Right lobe of liver (tissue), 6 donors: Measurements from ENCODE around the gene KIF5C. TPM values are rescaled to one million over a fixed set of nuclear protein-coding genes. Genes with fewer than 3 reads are reported as not detected.

Experiments used
- ATAC-seq, 4 donors: fragments of 200-7000 bp; cut with Tn5 transposase; one replicate each; pipeline ENCODE4 v1.9.1; 2020; ENCODE audit warnings: mild to moderate bottlenecking in 4 of 4, moderate library complexity in 4 of 4
- DNase-seq, 3 donors: peaks; one replicate each; pipeline ENCODE4 v3.0.0-alpha.2; 2020
- H3K27ac ChIP-seq, 3 donors: fragments of 200-600 bp; one replicate each; pipeline ENCODE4 v1.8.0; 2022
- H3K27me3 ChIP-seq, 2 donors: fragments of 200-600 bp; one replicate each; pipeline ENCODE4 v1.8.0; 2022
- H3K36me3 ChIP-seq, 4 donors: fragments of 200-600 bp; sonication (generic) in 1 of 4; one replicate each; pipeline versions ENCODE4 v1.5.1 to v1.8.0; 2017 to 2022; ENCODE audit warnings: control low read depth in 1 of 4
- H3K4me1 ChIP-seq, 4 donors: fragments of 200-600 bp; sonication (generic) in 1 of 4; one replicate each; pipeline versions ENCODE4 v1.5.1 to v1.8.0; 2017 to 2022; ENCODE audit warnings: control low read depth in 1 of 4
- H3K4me3 ChIP-seq, 3 donors: fragments of 200-600 bp; one replicate each; pipeline ENCODE4 v1.8.0; 2022
- H3K9me3 ChIP-seq, 4 donors: fragments of 200-600 bp; sonication (generic) in 1 of 4; one replicate each; pipeline versions ENCODE4 v1.5.1 to v1.8.0; 2017 to 2022; ENCODE audit warnings: control low read depth in 1 of 4
- CTCF ChIP-seq, 4 donors: fragments of 200-600 bp in 3 of 4; fragments of 450-650 bp in 1 of 4; IDR thresholded peaks; one replicate each; pipeline versions ENCODE4 v1.5.1 to v1.8.0; 2016 to 2022; ENCODE audit warnings: antibody characterized with exemption in 4 of 4, mild to moderate bottlenecking in 2 of 4
- POLR2A ChIP-seq: fragments of 450-650 bp; IDR thresholded peaks from one replicate; pipeline ENCODE4 v1.6.1; 2017; ENCODE audit warnings: antibody characterized with exemption, mild to moderate bottlenecking
- whole genome bisulfite sequencing: methylation state at CpG from one replicate; pipeline ENCODE4 v1.1.6; 2018; ENCODE audit warnings: low coverage, low lambda C conversion rate; ENCODE audit not compliant: insufficient coverage; ENCODE audit errors: missing lambda C conversion rate; 5-methylcytosine and 5-hydroxymethylcytosine counted together
- intact Hi-C, 2 donors: fragments of 100-400 bp; cut with DNase I; formaldehyde crosslinking; loops; one replicate each; pipeline versions ENCODE4 v1.11.2 to v1.14.1; 2022
- total RNA-seq, 6 experiments: library from RNA; depleted of rRNA in 2 of 6; stranded (reverse); fragments of >200 nt in 2 of 6; fragmentation: NEBNext Ultra II Directional in 3 of 6; extraction: Animal tissue kit (Norgen Biotek cat#: 25700) in 3 of 6; gene quantifications; one replicate each; pipeline versions ENCODE4 v1.1.0 to v1.2.4, GENCODE V29; 2016 to 2023
- donor health status: DM: no; HTN: yes; CAD: no.
- donor health status: DM: no; HTN: no; CAD: no.
- donor health status: DM: no; HTN: no; CAD: no.
- donor health status: DM: no; HTN: yes; CAD: no.
- donor health status: DM: no; HTN: yes; CAD: no.

KIF5C gene
- total RNA-seq, 6 experiments from 2014 or later, result 0.07 to 1.1 (median 0.34) TPM

DNA sequence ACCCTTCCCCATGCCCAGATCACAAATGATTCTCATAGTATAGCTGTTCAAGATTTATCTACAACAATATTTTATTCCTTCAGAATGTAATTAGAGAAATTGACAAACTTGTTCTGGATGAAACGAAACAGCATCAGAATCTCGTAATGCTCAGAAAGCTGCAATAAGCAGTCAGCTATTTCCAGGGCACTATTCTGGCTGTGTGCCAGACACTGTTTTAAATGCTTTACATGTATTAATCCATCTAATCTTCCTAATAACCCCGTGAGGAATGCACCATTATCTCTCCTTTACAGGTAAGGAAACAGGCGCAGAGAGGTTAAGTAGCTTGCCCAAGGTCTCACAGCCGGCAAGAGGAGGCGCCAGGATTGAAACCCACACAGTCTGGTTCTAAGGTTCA is 153.3 kb downstream of the KIF5C start:
- ATAC-seq (no peak), DNase-seq (no peak)
- Histone ChIP-seq H3K36me3 (no peaks in the 10 kb centered on the region), H3K4me1 (no peaks in the 10 kb centered on the region), H3K27me3 (no peaks in the 10 kb centered on the region), H3K4me3 (no peak overlapping the region), H3K27ac (no peak overlapping the region), H3K9me3 (no peaks in the 10 kb centered on the region)
- intact Hi-C loops, result no loop called here
- WGBS, result 61% methylated on average over 6 of the region's 6 CpGs
- TF ChIP-seq CTCF (IDR thresholded peaks at IDR 0.05) (no peak), POLR2A (no peak)

- Histone ChIP-seq H3K36me3 (no peaks in the 10 kb centered on the region), H3K4me1 (no peaks in the 10 kb centered on the region), H3K27ac (no peak overlapping the region), H3K27me3 (no peaks in the 10 kb centered on the region), H3K4me3 (no peak overlapping the region), H3K9me3 (no peaks in the 10 kb centered on the region)
- DNase-seq, result no peak
- WGBS, result 69% methylated on average over 2 of the region's 2 CpGs
- intact Hi-C loops, result no loop called here
- no peak for TF ChIP-seq CTCF (IDR thresholded peaks at IDR 0.05)
- no peak for TF ChIP-seq POLR2A
- ATAC-seq, result no peak
These were observed 153.9 kb downstream of the KIF5C start for GRCh38 chr2:149028891-149029290.

DNA sequence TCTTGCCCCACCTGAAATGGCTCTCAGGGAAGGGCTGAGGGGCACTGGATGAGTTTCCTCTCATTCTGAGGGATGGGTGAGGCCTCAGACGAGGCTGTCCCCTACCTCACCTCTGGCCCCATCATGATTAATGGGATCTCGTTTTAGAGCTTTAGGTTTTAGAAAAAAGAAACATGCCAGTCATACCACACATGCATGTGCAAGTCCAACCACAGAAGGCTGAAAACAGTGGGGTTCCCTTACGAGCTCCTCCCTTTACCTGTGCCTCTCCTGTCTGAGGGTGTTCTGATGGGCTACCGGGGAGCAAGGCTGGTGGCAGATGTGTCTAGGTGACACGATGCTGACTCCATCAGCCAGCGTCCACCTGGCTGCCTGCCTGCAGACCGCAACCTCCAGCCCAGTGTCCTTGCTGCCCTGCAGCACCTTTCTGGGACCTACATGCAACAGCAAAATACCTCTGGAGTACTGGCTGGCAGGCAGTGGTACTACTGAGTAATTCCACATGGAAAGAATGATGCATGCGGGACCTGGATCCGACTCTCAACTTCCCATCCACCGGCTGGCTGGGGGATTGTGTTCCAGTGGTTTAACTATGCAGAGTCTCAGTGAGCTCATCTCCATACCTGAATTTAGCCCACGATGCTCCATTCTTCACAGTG is 154.4 kb downstream of the KIF5C start:
- H3K4me3 ChIP-seq, result no peak overlapping the region
- no peak for DNase-seq
- ATAC-seq, result no peak
- H3K27ac ChIP-seq, result no peak overlapping the region
- TF ChIP-seq CTCF (IDR thresholded peaks at IDR 0.05) (no peak), POLR2A (no peak)
- WGBS, result 38% methylated on average over 5 of the region's 11 CpGs
- no peaks in the 10 kb centered on the region for H3K36me3 ChIP-seq
- H3K27me3 ChIP-seq, result no peaks in the 10 kb centered on the region
- no peaks in the 10 kb centered on the region for H3K9me3 ChIP-seq
- no peaks in the 10 kb centered on the region for H3K4me1 ChIP-seq
- intact Hi-C loops, result no loop called here

DNA sequence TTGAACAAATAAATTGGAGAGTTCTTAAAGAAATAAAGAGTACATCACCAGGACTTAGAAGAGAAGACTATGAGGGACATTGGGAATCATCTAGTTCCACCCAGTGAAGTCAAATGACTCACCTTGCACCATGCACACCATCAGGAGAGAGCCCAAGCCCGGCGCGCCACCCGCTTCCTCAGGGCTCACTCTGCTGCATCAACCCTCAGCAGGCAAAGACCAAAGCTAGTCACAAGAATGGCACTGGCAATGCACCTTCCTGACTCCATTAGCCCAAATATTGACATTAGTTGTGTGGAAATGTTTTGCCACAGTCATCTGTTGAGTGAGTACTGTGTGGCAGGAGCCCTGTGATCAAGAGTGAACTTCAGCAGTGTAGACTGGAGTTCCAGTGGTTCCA is 156.4 kb downstream of the KIF5C start:
- intact Hi-C loops, result no loop called here
- no peak for TF ChIP-seq POLR2A
- no peak for TF ChIP-seq CTCF (IDR thresholded peaks at IDR 0.05)
- no peaks in the 10 kb centered on the region for H3K4me1 ChIP-seq
- ATAC-seq (peak in 1 of 4 donors; percentile 37), DNase-seq (no peak)
- 100% methylated on average over 3 of the region's 4 CpGs for WGBS
- H3K36me3 ChIP-seq, result no peaks in the 10 kb centered on the region
- no peak overlapping the region for H3K27ac ChIP-seq
- no peak overlapping the region for H3K4me3 ChIP-seq
- no peaks in the 10 kb centered on the region for H3K9me3 ChIP-seq
- no peaks in the 10 kb centered on the region for H3K27me3 ChIP-seq

GRCh38 chr2:149033716-149034115 is 158.7 kb downstream of the KIF5C start:
- TF ChIP-seq CTCF (IDR thresholded peaks at IDR 0.05) (no peak), POLR2A (no peak)
- WGBS, result 100% methylated on average over 1 of the region's 8 CpGs
- H3K4me3 ChIP-seq, result no peak overlapping the region
- H3K36me3 ChIP-seq, result no peaks in the 10 kb centered on the region
- intact Hi-C loops, result no loop called here
- no peak for ATAC-seq
- H3K27me3 ChIP-seq, result no peaks in the 10 kb centered on the region
- no peak overlapping the region for H3K27ac ChIP-seq
- no peaks in the 10 kb centered on the region for H3K4me1 ChIP-seq
- no peaks in the 10 kb centered on the region for H3K9me3 ChIP-seq
- DNase-seq, result no peak
